CD4-positive, alpha-beta T cell treated with Interleukin-17A for 1 hour (primary cell): Measurements from ENCODE around the gene ATG7.
A peak's percentile ranks its signal among the peaks of the same experiment; 100 is the strongest.
"Not testable (repeated sequence)": the region's sequence is repeated elsewhere in the genome, so short reads cannot be mapped to it uniquely, and the experiment has no call there.

Experiments
- DNase-seq: peaks from one replicate; pipeline ENCODE4 v3.0.0-alpha.2; 2020

Gene ATG7

DNA sequence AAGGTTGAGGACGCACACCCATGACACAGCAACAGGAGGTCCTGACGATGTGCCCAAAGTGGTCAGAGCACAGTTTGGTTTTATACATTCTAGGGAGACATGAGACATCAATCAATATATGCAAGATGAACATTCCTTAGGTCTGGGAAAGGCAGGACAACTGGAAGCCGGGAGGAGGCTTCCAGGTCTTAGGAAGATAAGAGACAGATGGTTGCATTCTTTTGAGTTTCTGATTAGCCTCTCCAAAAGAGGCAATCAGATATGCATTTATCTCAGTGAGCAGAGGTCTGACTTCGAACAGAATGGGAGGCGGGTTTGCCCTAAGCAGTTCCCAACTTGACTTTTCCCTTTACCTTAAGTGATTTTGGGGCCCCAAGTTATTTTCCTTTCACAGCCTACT lies 16.7 kb upstream of the ATG7 start:
- DNase-seq: not testable (repeated sequence)

GRCh38 chr3:11258958-11259357 lies 13.2 kb upstream of the ATG7 start:
- no peak for DNase-seq

GRCh38 chr3:11260460-11260859 lies 11.7 kb upstream of the ATG7 start:
- DNase-seq: no peak

DNA sequence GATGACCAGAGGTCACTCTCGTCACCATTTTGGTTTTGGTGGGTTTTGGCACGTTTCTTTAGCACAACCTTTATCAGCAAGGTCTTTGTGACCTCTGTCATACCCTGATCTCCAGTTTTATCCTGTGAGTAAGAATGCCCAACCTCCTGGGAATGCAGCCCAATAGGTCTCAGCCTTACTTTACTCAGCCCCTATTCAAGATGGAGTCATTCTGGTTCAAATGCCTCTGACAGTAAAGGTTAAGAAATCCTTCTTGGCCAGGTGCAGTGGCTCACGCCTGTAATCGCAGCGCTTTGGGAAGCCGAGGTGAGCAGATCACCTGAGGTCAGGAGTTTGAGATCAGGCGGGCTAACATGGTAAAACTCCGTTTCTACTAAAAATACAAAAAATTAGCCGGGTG lies 3.2 kb upstream of the ATG7 start:
- no peak for DNase-seq

GRCh38 chr3:11272906-11273574 lies 843 bp downstream of the ATG7 start:
- DNase-seq: peak; percentile 16

GRCh38 chr3:11273891-11274291 lies 1.7 kb downstream of the ATG7 start:
- peak; percentile 23 for DNase-seq

DNA sequence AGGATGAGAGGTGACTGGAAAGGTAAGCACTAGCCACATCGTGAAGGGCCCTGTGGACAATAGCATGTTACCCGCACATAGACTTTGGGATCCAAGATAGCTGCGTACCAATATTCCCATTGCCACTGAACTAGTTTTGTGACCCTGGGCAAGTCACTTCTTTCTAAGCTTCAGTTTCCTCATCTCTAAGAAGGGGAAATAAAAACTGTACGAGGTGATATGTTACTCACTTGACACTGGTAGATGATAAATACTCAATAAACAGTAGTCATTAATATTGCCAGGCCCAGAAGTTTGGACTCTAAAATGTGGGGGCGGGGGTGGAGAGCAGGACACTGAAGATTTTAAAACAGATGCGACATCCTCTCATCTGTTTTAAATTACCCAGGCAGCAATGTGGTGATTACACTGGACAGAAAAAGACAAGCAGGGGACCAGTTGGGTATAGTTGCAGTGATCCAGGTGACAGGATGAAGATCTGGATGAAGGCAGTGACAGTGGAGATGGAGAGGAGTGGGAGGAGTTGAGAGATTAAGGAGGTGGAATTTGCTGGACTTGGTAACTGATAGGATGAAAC lies 2.5 kb downstream of the ATG7 start:
- DNase-seq: no peak

DNA sequence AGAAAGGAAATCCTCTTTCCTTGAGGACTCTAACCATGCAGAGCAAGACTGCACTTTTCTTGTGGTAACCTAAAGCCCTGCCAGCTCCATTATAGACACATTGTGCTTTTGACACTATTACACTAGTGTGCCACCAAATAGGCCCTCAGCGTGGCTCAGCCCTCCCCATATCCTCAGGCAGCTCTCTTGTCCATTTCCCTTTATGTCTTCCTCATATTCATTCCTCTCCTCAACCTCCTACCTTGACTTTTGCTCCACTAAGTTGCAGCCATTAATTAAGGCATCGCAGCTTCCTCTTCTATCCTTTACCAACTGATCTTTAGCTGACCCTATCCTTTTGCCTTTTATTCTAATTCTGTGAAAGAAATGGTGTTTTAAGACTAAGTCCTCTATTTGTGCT lies 3.7 kb downstream of the ATG7 start:
- DNase-seq: no peak

DNA sequence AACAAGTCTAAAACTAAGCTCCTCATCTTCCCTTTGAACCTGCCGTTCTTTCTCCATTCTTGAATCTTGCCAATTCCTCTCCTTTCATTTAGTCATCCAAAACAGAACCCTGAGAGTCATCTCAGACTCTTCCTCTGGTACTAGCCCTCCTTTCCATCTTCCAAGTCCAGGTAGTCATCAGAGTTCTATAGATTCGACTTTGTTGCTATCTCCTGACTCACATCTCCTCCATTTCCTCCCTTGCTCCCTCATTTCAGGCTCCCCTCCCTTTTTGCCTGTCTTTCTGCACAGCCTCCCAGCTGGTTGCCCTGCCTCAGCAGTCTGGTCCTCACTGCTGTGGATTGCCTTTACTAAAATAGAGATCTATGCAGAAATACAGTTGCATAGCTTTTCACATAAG lies 4.7 kb downstream of the ATG7 start:
- DNase-seq: no peak

DNA sequence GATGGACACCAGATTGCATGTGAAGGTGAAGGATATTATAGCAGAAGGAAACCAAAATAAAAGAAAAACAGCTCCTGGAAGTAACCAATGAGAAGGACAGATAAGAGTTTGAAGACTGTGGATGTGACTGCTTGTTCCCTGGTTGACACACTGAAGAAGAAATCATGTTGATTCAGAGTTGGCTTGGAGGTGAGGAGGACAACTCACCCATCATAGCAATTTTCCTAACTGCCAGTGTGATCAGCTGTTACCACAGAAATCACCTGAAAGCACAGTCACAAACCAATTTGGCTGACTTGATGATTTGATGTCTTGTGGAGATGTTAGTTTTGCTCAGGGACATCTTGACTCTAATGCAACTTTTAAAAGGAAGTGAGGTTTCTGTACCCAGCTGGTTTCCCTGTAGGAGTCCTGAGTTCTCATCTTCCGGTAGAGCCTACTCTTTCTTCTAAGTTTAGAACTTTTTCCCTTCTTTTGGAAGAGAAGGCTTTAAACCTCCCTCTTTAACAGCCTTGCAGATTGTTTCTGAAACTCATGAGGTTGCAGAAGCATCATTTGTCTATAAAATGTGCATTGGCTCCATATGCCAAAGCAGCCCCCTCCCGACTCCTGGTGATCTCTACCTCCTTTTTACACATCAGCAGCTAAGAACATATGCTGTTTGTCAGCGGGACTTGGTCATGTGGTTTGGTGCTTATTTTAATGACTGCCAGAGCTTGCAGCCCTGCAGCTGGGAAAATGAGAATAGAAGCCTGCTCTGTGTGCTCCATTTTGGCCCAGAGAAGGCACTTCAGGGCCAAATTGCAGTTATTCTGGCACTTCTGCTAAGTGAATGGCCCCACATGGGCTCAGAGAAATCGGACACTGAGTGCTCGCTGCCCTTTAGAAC lies 10.3 kb downstream of the ATG7 start:
- DNase-seq: no peak

DNA sequence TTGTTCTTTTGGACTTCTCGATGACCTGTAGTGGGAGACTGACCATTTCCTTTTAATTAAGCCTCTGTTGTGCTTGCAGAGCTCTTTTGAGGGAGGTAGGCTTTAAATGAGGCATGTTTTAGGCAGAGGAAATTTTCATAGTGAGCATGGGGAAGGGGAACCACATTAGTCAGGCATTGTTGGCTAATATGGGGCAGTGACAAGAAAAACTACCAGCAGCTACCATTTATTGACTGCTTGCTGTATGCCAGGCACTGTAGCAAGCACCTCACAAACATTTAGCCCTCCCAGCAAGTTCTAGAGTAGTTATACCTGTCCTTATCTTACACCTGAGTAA lies 10.9 kb downstream of the ATG7 start:
- DNase-seq: no peak

- DNase-seq: no peak
These were observed 11.8 kb downstream of the ATG7 start for GRCh38 chr3:11284011-11284410.

- DNase-seq: no peak
These were observed 13.3 kb downstream of the ATG7 start for GRCh38 chr3:11285471-11285870.

GRCh38 chr3:11287404-11287803 lies 15.2 kb downstream of the ATG7 start:
- DNase-seq: no peak

DNA sequence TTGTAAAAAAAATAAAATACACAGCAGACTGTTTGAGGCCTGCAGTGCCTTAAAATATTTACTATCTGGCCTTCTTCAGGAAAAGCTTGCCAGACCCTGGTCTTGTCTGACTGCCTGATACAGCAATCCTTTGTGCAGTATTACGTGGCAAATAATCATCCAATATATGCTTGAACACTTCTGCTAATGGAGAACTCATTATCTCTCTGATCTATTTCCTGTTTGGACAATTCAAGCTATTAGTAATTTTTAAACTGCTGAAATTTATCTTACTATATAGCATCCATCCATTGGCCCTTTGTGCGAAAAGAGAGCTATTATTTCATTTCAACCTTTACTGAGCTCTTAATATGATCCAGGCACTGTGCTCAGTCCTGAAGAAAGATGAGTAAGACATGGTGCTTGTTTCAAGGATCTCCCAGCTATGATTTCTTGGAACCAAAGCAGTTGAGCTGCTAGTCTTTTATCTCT lies 15.9 kb downstream of the ATG7 start:
- no peak for DNase-seq

GRCh38 chr3:11288786-11289637 lies 16.8 kb downstream of the ATG7 start:
- DNase-seq: peak; percentile 63

DNA sequence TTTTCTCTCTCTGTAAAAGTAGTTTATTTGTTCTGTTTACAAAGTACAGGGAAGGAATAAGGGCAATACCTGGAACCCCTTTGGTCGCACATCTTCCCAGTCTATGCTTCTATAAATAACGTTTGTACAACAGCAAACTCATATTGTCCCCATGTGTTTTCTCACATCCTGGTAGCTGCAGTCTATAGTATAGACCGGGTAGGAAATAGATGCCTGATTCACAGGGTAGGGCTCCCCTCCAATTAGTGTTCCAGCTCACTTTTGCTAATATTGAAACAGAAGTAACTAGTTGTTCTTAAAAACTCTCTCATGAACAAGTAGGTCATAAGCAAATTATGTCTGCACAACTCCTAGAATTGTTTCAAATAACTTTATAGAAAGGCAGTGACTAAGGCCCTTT lies 17.7 kb downstream of the ATG7 start:
- DNase-seq: no peak

- peak; percentile 81 for DNase-seq
These were observed 18.8 kb downstream of the ATG7 start for GRCh38 chr3:11290743-11291680.

GRCh38 chr3:11291808-11292207 lies 19.6 kb downstream of the ATG7 start:
- no peak for DNase-seq

- DNase-seq: no peak
These were observed 24.9 kb downstream of the ATG7 start for GRCh38 chr3:11297126-11297525.

DNA sequence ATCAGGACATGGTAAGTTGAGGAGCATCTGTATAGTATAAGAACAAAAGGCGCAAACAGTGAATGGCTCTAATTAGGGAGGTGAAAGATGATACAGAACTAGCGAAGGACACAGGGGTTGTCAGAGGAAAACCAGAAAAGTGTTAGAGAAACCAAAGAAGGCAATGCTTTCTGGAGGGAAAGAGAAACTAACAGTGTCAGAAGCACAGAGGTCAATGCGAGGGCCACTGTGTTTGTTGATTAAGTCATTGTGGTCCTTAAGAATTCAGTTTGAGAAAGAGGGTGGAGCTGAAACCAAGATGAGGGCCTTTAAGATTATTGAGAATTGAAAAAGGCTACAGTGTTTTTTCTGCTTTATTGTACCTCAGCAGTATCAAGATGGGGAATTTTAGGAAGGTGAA lies 28.8 kb downstream of the ATG7 start:
- DNase-seq: peak; percentile 53

GRCh38 chr3:11302444-11302843 lies 30.2 kb downstream of the ATG7 start:
- DNase-seq: no peak
